ENCODE data around the gene TMEM217. TPM values are rescaled to one million over a fixed set of nuclear protein-coding genes. Genes with fewer than 3 reads are reported as not detected.
"Not testable (repeated sequence)": the region's sequence is repeated elsewhere in the genome, so short reads cannot be mapped to it uniquely, and the experiment has no call there.

The TMEM217 gene
- total RNA-seq, 1 experiment from 2014 or later, result 0.74 TPM

- peak; percentile 19 for DNase-seq (ENCODE audit: low read depth)
- in situ Hi-C loops (cut with HindIII; ENCODE audit: low pct_unique_long_range_greater_than_20kb, low sequenced_read_pairs), result no loop called here
These were observed 53.8 kb downstream of the TMEM217 start for GRCh38 chr6:37204014-37204751.

- no peak for DNase-seq (ENCODE audit: low read depth)
- in situ Hi-C loops (cut with HindIII; ENCODE audit: low pct_unique_long_range_greater_than_20kb, low sequenced_read_pairs), result no loop called here
These were observed 55.0 kb downstream of the TMEM217 start for GRCh38 chr6:37202788-37203491.

- no peak for DNase-seq (ENCODE audit: low read depth)
- in situ Hi-C loops (cut with HindIII; ENCODE audit: low pct_unique_long_range_greater_than_20kb, low sequenced_read_pairs), result no loop called here
These were observed 56.2 kb downstream of the TMEM217 start for GRCh38 chr6:37201726-37202125.

GRCh38 chr6:37200085-37200484 lies 57.9 kb downstream of the TMEM217 start:
- DNase-seq (ENCODE audit: low read depth), result no peak
- in situ Hi-C loops (cut with HindIII; ENCODE audit: low pct_unique_long_range_greater_than_20kb, low sequenced_read_pairs), result no loop called here

GRCh38 chr6:37196451-37196850 lies 61.5 kb downstream of the TMEM217 start:
- DNase-seq (ENCODE audit: low read depth); in situ Hi-C loops (cut with HindIII; ENCODE audit: low pct_unique_long_range_greater_than_20kb, low sequenced_read_pairs): not testable (repeated sequence)

GRCh38 chr6:37194886-37195285 lies 63.1 kb downstream of the TMEM217 start:
- DNase-seq (ENCODE audit: low read depth); in situ Hi-C loops (cut with HindIII; ENCODE audit: low pct_unique_long_range_greater_than_20kb, low sequenced_read_pairs): not testable (repeated sequence)

- no peak for DNase-seq (ENCODE audit: low read depth)
- in situ Hi-C loops (cut with HindIII; ENCODE audit: low pct_unique_long_range_greater_than_20kb, low sequenced_read_pairs), result no loop called here
These were observed 65.3 kb downstream of the TMEM217 start for GRCh38 chr6:37192666-37193065.

- DNase-seq (ENCODE audit: low read depth), result no peak
These were observed 67.8 kb downstream of the TMEM217 start for GRCh38 chr6:37190159-37190535.

GRCh38 chr6:37188962-37189510 lies 68.9 kb downstream of the TMEM217 start:
- in situ Hi-C loops (cut with HindIII; ENCODE audit: low pct_unique_long_range_greater_than_20kb, low sequenced_read_pairs), result no loop called here
- no peak for DNase-seq (ENCODE audit: low read depth)

More at GRCh38 chr6:37190159-37190535, 67.8 kb downstream of the TMEM217 start:
- in situ Hi-C loops (cut with HindIII; ENCODE audit: low pct_unique_long_range_greater_than_20kb, low sequenced_read_pairs), result no loop called here

- in situ Hi-C loops (cut with HindIII; ENCODE audit: low pct_unique_long_range_greater_than_20kb, low sequenced_read_pairs), result no loop called here
- no peak for DNase-seq (ENCODE audit: low read depth)
These were observed 70.5 kb downstream of the TMEM217 start for GRCh38 chr6:37187321-37188022.

- DNase-seq (ENCODE audit: low read depth); in situ Hi-C loops (cut with HindIII; ENCODE audit: low pct_unique_long_range_greater_than_20kb, low sequenced_read_pairs): not testable (repeated sequence)
These were observed 71.8 kb downstream of the TMEM217 start for GRCh38 chr6:37185949-37186720.

- in situ Hi-C loops (cut with HindIII; ENCODE audit: low pct_unique_long_range_greater_than_20kb, low sequenced_read_pairs), result no loop called here
- DNase-seq (ENCODE audit: low read depth), result no peak
These were observed 75.0 kb downstream of the TMEM217 start for GRCh38 chr6:37182736-37183590.

GRCh38 chr6:37180610-37181009 lies 77.3 kb downstream of the TMEM217 start:
- DNase-seq (ENCODE audit: low read depth); in situ Hi-C loops (cut with HindIII; ENCODE audit: low pct_unique_long_range_greater_than_20kb, low sequenced_read_pairs): not testable (repeated sequence)

- in situ Hi-C loops (cut with HindIII; ENCODE audit: low pct_unique_long_range_greater_than_20kb, low sequenced_read_pairs), result no loop called here
- DNase-seq (ENCODE audit: low read depth), result no peak
These were observed 77.9 kb downstream of the TMEM217 start for GRCh38 chr6:37180075-37180474.

GRCh38 chr6:37177935-37178517 lies 79.9 kb downstream of the TMEM217 start:
- DNase-seq (ENCODE audit: low read depth), result no peak
- in situ Hi-C loops (cut with HindIII; ENCODE audit: low pct_unique_long_range_greater_than_20kb, low sequenced_read_pairs), result no loop called here

GRCh38 chr6:37177077-37177934 lies 80.6 kb downstream of the TMEM217 start:
- in situ Hi-C loops (cut with HindIII; ENCODE audit: low pct_unique_long_range_greater_than_20kb, low sequenced_read_pairs), result no loop called here
- DNase-seq (ENCODE audit: low read depth), result no peak
